Adrenal gland (tissue), 12 donors: ENCODE measurements around the gene TMEM253. TPM values are rescaled to one million over a fixed set of nuclear protein-coding genes. Genes with fewer than 3 reads are reported as not detected.

Experiments
- DNase-seq, 7 donors: peaks; one replicate each; pipeline ENCODE4 v3.0.0-alpha.2; 2019 to 2020
- H3K27ac ChIP-seq, 5 donors: fragments of 200-600 bp; sonication (generic) in 4 of 5; 1 replicate in 3 of 5; 2 replicates in 2 of 5; pipeline versions ENCODE4 v1.5.1 to v1.8.0; 2016 to 2020; ENCODE audit warnings: mild to moderate bottlenecking in 1 of 5
- H3K27me3 ChIP-seq: fragments of 200-600 bp; 2 replicates; pipeline ENCODE4 v1.8.0; 2021
- H3K36me3 ChIP-seq, 2 donors: fragments of 200-600 bp; replicated peaks in 1 of 2; 1 replicate in 1 of 2; 2 replicates in 1 of 2; pipeline versions ENCODE4 v1.5.1 to v1.8.0; 2018 to 2022
- H3K4me1 ChIP-seq, 2 donors: fragments of 200-600 bp; replicated peaks in 1 of 2; 1 replicate in 1 of 2; 2 replicates in 1 of 2; pipeline versions ENCODE4 v1.5.1 to v1.8.0; 2018 to 2021
- H3K4me3 ChIP-seq, 4 donors: fragments of 200-600 bp; sonication (generic) in 3 of 4; one replicate each; pipeline ENCODE4 v1.5.1; 2016 to 2018
- H3K9me3 ChIP-seq, 3 donors: fragments of 200-600 bp; sonication (generic) in 1 of 3; replicated peaks in 1 of 3; 1 replicate in 2 of 3; 2 replicates in 1 of 3; pipeline versions ENCODE4 v1.5.1 to v1.8.0; 2016 to 2021
- POLR2A ChIP-seq, 2 donors: fragments of 450-650 bp; IDR thresholded peaks; one replicate each; pipeline ENCODE4 v1.6.1; 2017; ENCODE audit warnings: antibody characterized with exemption in 2 of 2, mild to moderate bottlenecking in 2 of 2, moderate library complexity in 1 of 2
- WGBS, 4 donors: extraction: QIAGEN DNeasy Blood & Tissue Kit in 2 of 4; methylation state at CpG; one replicate each; pipeline versions ENCODE4 v1.1.5 to v1.1.7; 2013 to 2017; 5-methylcytosine and 5-hydroxymethylcytosine counted together
- intact Hi-C, 2 donors: fragments of 100-400 bp; cut with DNase I; formaldehyde crosslinking; loops; one replicate each; pipeline versions ENCODE4 v1.14.1 to v1.15.0; 2022 to 2023
- polyA plus RNA-seq, 3 donors: library from polyadenylated mRNA; stranded (reverse); fragments of 200-250 nt in 2 of 3; fragments of 350-450 nt in 1 of 3; fragmentation: Illumina TruSeq in 1 of 3; extraction: RNeasy Lipid Tissue Mini Kit (QIAGEN cat#74804) in 1 of 3; gene quantifications; one replicate each; pipeline ENCODE4 v1.2.3, GENCODE V29; 2013 to 2014
- total RNA-seq, 9 donors: library from RNA; depleted of rRNA in 4 of 9; stranded (reverse); fragments of >200 nt in 4 of 9; fragments of 120-200 nt in 1 of 9; fragmentation: NEBNext Ultra II Directional in 1 of 9; extraction: Animal tissue kit (Norgen Biotek cat#: 25700) in 1 of 9; gene quantifications; one replicate each; pipeline versions ENCODE4 v1.1.0 to v1.2.4, GENCODE V29; 2013 to 2023
- TF ChIP-seq, protein P1 (sequence below), 6 experiments: fragments of 450-650 bp in 4 of 6; fragments of 200-600 bp in 2 of 6; sonication (generic) in 1 of 6; IDR thresholded peaks; 1 replicate in 5 of 6; 2 replicates in 1 of 6; pipeline versions ENCODE4 v1.5.1 to v1.8.0; 2016 to 2021; ENCODE audit warnings: antibody characterized with exemption in 6 of 6, mild to moderate bottlenecking in 2 of 6, moderate library complexity in 1 of 6
- donor health status: healthy with polysubstance abuse.
- donor health status: Bipolar disorder and iron deficiency.
- donor health status: DM: yes; HTN: yes; CAD: no.
- donor health status: DM: no; HTN: no; CAD: no.
- donor health status: DM: no; HTN: no; CAD: no.
- donor health status: DM: yes; HTN: yes; CAD: no.

TMEM253 gene
- total and polyA plus RNA-seq, 12 donors, result 0.55 to 8.8 (median 2.3) TPM; not detected in 1

DNA sequence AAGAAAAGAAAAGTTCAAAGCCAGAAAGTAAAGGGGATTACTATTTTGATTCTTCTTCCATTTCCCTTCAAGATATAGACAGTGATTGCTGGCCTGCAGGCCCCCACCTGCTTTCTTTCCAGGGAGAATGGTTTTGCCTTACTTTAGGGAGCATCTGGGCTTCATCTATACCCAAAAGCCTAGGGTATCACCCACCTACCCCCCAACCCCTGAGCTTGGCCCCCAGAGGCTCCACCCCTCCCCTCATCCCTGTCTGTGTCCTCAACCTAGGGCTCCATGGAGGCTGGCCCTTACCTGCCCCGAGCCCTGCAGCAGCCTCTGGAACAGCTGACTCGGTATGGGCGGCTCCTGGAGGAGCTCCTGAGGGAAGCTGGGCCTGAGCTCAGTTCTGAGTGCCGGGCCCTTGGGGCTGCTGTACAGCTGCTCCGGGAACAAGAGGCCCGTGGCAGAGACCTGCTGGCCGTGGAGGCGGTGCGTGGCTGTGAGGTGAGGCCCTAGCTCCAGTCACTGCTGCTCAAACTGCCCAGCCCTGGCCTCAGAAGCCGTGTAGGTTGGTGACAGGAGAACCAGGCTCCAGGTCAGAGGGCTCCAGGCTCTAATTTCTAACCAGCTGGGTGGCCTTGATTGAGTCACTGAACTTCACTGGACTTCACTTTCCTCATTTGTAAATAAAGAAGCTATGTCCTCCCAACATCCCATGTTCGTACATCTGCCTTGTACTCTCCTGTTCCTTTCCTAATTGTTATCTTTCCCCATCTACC, 17.1 kb upstream of the TMEM253 start:
- Histone ChIP-seq H3K36me3 (peaks cover 0 to 93% of the 10 kb centered on the region in 2 donors), H3K4me1 (peaks cover 0 to 7% of the 10 kb centered on the region in 2 donors), H3K27me3 (no peaks in the 10 kb centered on the region), H3K9me3 (no peaks in the 10 kb centered on the region), H3K27ac (peak overlapping the region in 4 of 5 donors; percentile 24 to 71 (median 64)), H3K4me3 (no peak overlapping the region)
- WGBS, 4 donors, result 52 to 70% (median 63%) methylated on average over 2 to 11 of the region's 11 CpGs
- TF ChIP-seq, protein P1, sequence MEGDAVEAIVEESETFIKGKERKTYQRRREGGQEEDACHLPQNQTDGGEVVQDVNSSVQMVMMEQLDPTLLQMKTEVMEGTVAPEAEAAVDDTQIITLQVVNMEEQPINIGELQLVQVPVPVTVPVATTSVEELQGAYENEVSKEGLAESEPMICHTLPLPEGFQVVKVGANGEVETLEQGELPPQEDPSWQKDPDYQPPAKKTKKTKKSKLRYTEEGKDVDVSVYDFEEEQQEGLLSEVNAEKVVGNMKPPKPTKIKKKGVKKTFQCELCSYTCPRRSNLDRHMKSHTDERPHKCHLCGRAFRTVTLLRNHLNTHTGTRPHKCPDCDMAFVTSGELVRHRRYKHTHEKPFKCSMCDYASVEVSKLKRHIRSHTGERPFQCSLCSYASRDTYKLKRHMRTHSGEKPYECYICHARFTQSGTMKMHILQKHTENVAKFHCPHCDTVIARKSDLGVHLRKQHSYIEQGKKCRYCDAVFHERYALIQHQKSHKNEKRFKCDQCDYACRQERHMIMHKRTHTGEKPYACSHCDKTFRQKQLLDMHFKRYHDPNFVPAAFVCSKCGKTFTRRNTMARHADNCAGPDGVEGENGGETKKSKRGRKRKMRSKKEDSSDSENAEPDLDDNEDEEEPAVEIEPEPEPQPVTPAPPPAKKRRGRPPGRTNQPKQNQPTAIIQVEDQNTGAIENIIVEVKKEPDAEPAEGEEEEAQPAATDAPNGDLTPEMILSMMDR (IDR thresholded peaks at IDR 0.05), result no peak
- TF ChIP-seq POLR2A (IDR thresholded peaks at IDR 0.05), result no peak
- DNase-seq, result peak in 2 of 7 donors; percentile 57 to 59
- intact Hi-C loops, result no loop called here

- WGBS, 4 donors, result 80 to 100% (median 82%) methylated on average over 2 of the region's 2 CpGs
- intact Hi-C loops, result no loop called here
- Histone ChIP-seq H3K4me3 (no peak overlapping the region), H3K27me3 (no peaks in the 10 kb centered on the region), H3K27ac (peak overlapping the region in 3 of 5 donors; percentile 2 to 71 (median 69)), H3K4me1 (peaks cover 0 to 7% of the 10 kb centered on the region in 2 donors), H3K36me3 (peaks cover 0 to 92% of the 10 kb centered on the region in 2 donors), H3K9me3 (no peaks in the 10 kb centered on the region)
- TF ChIP-seq POLR2A (IDR thresholded peaks at IDR 0.05), result no peak
- TF ChIP-seq, protein P1 (IDR thresholded peaks at IDR 0.05), result no peak
- DNase-seq, result no peak
Measured at GRCh38 chr14:21084396-21084795, 16.5 kb upstream of the TMEM253 start.

- H3K36me3 ChIP-seq, result peaks cover 0 to 94% of the 10 kb centered on the region in 2 donors
- peak in 6 of 7 donors; percentile 61 to 86 (median 75) for DNase-seq
- H3K27ac ChIP-seq, result peak overlapping the region in 4 of 5 donors; percentile 2 to 71 (median 46)
- H3K9me3 ChIP-seq, result no peaks in the 10 kb centered on the region
- TF ChIP-seq, protein P1 (IDR thresholded peaks at IDR 0.05), result no peak
- TF ChIP-seq POLR2A (IDR thresholded peaks at IDR 0.05), result peak in 1 of 2 donors; percentile 11
- H3K4me1 ChIP-seq, result peaks cover 0 to 7% of the 10 kb centered on the region in 2 donors
- 63 to 73% (median 67%) methylated on average over 16 to 17 of the region's 17 CpGs for whole genome bisulfite sequencing, 4 donors
- intact Hi-C loops, result no loop called here
- H3K4me3 ChIP-seq, result no peak overlapping the region
- no peaks in the 10 kb centered on the region for H3K27me3 ChIP-seq
Measured at GRCh38 chr14:21084998-21085853, 15.6 kb upstream of the TMEM253 start.

- TF ChIP-seq, protein P1 (IDR thresholded peaks at IDR 0.05), result no peak
- no peak for TF ChIP-seq POLR2A (IDR thresholded peaks at IDR 0.05)
- H3K4me1 ChIP-seq, result peaks cover 0 to 11% of the 10 kb centered on the region in 2 donors
- H3K27me3 ChIP-seq, result no peaks in the 10 kb centered on the region
- H3K27ac ChIP-seq, result peak overlapping the region in 3 of 5 donors; percentile 9 to 47 (median 42)
- H3K9me3 ChIP-seq, result no peaks in the 10 kb centered on the region
- DNase-seq, result peak in 1 of 7 donors; percentile 12
- intact Hi-C loops, result no loop called here
- 58 to 66% (median 63%) methylated on average over 4 of the region's 4 CpGs for WGBS, 4 donors
- peaks cover 0 to 94% of the 10 kb centered on the region in 2 donors for H3K36me3 ChIP-seq
- no peak overlapping the region for H3K4me3 ChIP-seq
Measured at GRCh38 chr14:21086908-21087293, 14.0 kb upstream of the TMEM253 start.
